Measurements from ENCODE around the gene SMIM5. TPM values are rescaled to one million over a fixed set of nuclear protein-coding genes. Genes with fewer than 3 reads are reported as not detected.

The SMIM5 gene
- total and polyA plus RNA-seq, 2 of the 13 experiments (the other 11 are each of a cell fraction or from before 2014, with no cell fraction given): not detected

DNA sequence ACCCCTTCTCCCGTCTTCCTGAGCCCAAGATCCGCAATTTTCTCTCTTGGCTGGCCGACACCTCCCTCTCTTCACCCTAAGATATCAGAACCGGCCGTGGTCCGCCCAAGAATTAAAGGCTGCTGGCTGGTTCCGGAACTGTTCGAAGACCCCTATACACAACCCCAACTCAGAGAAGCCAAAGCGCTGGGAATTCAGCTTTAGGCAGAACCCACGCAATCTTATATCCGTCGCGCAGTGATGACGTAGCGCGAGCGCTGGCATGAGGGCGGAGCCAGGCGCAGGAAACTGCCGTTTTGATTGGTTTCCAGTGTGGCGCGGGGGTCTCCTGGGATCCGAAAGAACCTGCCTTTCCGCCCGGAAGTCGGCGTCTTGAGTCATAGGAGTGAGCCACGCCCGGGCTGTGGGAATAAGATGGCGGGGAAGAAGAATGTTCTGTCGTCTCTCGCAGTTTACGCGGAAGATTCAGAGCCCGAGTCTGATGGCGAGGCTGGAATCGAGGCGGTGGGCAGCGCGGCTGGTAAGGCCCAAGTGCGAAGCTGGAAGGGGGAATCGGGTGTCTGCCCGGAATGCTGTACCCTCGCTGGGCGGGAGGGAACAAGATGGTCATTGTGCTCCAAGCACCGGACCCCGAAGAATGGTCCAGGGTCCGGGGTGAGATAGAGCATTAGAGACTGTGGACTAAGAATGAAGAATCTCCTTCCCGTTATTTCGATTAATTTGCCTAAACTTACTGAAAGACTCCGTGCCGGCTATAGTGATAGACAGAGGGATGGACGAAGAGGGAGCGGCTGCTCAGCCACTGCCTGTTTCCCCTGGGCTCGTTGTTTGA lies 33.9 kb downstream of the SMIM5 start, which contains the start of the genes RECQL5 and SAP30BP (continued):
- TF ChIP-seq ZNF546 (CRISPR knock-in tag; conservative IDR thresholded peaks at IDR 0.05): peak; percentile 67; the same call in 1 of the 2 replicates
- TF ChIP-seq ZNF724P (CRISPR knock-in tag; IDR thresholded peaks at IDR 0.05; ENCODE audit: borderline replicate concordance): no peak; the same call in 1 of the 2 replicates
- TF ChIP-seq STAT5B (CRISPR knock-in tag; IDR thresholded peaks at IDR 0.05): no peak
- TF ChIP-seq SIN3A (IDR thresholded peaks at IDR 0.05; ENCODE audit: borderline replicate concordance, low read depth, low read length): no peak
- no peak; the same call in 1 of the 2 replicates for TF ChIP-seq BHLHE40 (IDR thresholded peaks at IDR 0.05; ENCODE audit: low read length)
- no peak; the same call in 1 of the 2 replicates for TF ChIP-seq ZNF607 (CRISPR knock-in tag; IDR thresholded peaks at IDR 0.05; ENCODE audit: borderline replicate concordance)
- no peak; the same call in 1 of the 2 replicates for TF ChIP-seq FOXJ3 (CRISPR knock-in tag; IDR thresholded peaks at IDR 0.05; ENCODE audit: borderline replicate concordance)
- TF ChIP-seq IRX3 (CRISPR knock-in tag; IDR thresholded peaks at IDR 0.05; ENCODE audit: borderline replicate concordance, low read depth): no peak
- TF ChIP-seq RAD51 (IDR thresholded peaks at IDR 0.05; ENCODE audit: borderline replicate concordance): no peak
- TF ChIP-seq ELF1 (CRISPR knock-in tag; IDR thresholded peaks at IDR 0.05): peak; percentile 97
- TF ChIP-seq CHCHD3 (CRISPR knock-in tag; IDR thresholded peaks at IDR 0.05): no peak
- peak; percentile 77 for TF ChIP-seq HDAC2 (CRISPR knock-in tag; IDR thresholded peaks at IDR 0.05)
- TF ChIP-seq ZNF598 (CRISPR knock-in tag; IDR thresholded peaks at IDR 0.05; ENCODE audit: borderline replicate concordance): peak; percentile 45; the same call in 1 of the 2 replicates
- peak; percentile 70; the same call in 1 of the 2 replicates for TF ChIP-seq KDM5B (CRISPR knock-in tag; IDR thresholded peaks at IDR 0.05; ENCODE audit: borderline replicate concordance)
- TF ChIP-seq ZNF615 (CRISPR knock-in tag; IDR thresholded peaks at IDR 0.05; ENCODE audit: borderline replicate concordance): peak; percentile 81; the same call in 1 of the 2 replicates
- TF ChIP-seq MZF1 (CRISPR knock-in tag; IDR thresholded peaks at IDR 0.05; ENCODE audit: borderline replicate concordance): no peak
- peak; percentile 49; the same call in 1 of the 2 replicates for TF ChIP-seq ZNF713 (CRISPR knock-in tag; IDR thresholded peaks at IDR 0.05)
- TF ChIP-seq ZNF253 (CRISPR knock-in tag; IDR thresholded peaks at IDR 0.05; ENCODE audit: borderline replicate concordance): peak; percentile 18; the same call in 1 of the 2 replicates
- no peak for TF ChIP-seq KDM6A (CRISPR knock-in tag; IDR thresholded peaks at IDR 0.05; ENCODE audit: low read depth)
- TF ChIP-seq ZNF552 (CRISPR knock-in tag; IDR thresholded peaks at IDR 0.05; ENCODE audit: borderline replicate concordance): no peak
- no peak; the same call in 1 of the 2 replicates for TF ChIP-seq DNMT3B (CRISPR knock-in tag; conservative IDR thresholded peaks at IDR 0.05)
- TF ChIP-seq NONO (IDR thresholded peaks at IDR 0.05): no peak
- peak; percentile 78 for TF ChIP-seq NONO (CRISPR knock-in tag; conservative IDR thresholded peaks at IDR 0.05)
- TF ChIP-seq ZNF496 (CRISPR knock-in tag; IDR thresholded peaks at IDR 0.05; ENCODE audit: insufficient replicate concordance): no peak
- TF ChIP-seq, protein P1, sequence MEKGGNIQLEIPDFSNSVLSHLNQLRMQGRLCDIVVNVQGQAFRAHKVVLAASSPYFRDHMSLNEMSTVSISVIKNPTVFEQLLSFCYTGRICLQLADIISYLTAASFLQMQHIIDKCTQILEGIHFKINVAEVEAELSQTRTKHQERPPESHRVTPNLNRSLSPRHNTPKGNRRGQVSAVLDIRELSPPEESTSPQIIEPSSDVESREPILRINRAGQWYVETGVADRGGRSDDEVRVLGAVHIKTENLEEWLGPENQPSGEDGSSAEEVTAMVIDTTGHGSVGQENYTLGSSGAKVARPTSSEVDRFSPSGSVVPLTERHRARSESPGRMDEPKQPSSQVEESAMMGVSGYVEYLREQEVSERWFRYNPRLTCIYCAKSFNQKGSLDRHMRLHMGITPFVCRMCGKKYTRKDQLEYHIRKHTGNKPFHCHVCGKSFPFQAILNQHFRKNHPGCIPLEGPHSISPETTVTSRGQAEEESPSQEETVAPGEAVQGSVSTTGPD (CRISPR knock-in tag; IDR thresholded peaks at IDR 0.05): no peak
- no peak for TF ChIP-seq AFF4 (CRISPR knock-in tag; IDR thresholded peaks at IDR 0.05)

Data from HepG2 (cell line).